GM12872 (cell line): ENCODE measurements around the gene NOVA2.

ENCODE experiments used
- CTCF ChIP-seq: IDR thresholded peaks from 3 replicates; pipeline ENCODE4 v1.5.1; 2011; ENCODE audit warnings: low read depth, mild to moderate bottlenecking, low read length, moderate library complexity; ENCODE audit not compliant: insufficient read depth

Gene NOVA2

GRCh38 chr19:46014534-46014933 lies 40.9 kb upstream of the NOVA2 start:
- no peak for TF ChIP-seq CTCF

GRCh38 chr19:46009530-46010510 lies 36.2 kb upstream of the NOVA2 start:
- peak; percentile 89 for TF ChIP-seq CTCF

- TF ChIP-seq CTCF = no peak
Observed at GRCh38 chr19:46006411-46006810, 32.7 kb upstream of the NOVA2 start.

GRCh38 chr19:46002678-46003275 lies 29.1 kb upstream of the NOVA2 start:
- no peak for TF ChIP-seq CTCF

GRCh38 chr19:46000491-46001246 lies 27.0 kb upstream of the NOVA2 start:
- TF ChIP-seq CTCF = no peak

GRCh38 chr19:45999653-46000121 lies 26.0 kb upstream of the NOVA2 start:
- TF ChIP-seq CTCF = no peak

- TF ChIP-seq CTCF = no peak
Observed at GRCh38 chr19:45998834-45999233, 25.2 kb upstream of the NOVA2 start.
